ENCODE results near the gene MTX1. TPM values are rescaled to one million over a fixed set of nuclear protein-coding genes. Genes with fewer than 3 reads are reported as not detected.
"Not testable (repeated sequence)": the region's sequence is repeated elsewhere in the genome, so short reads cannot be mapped to it uniquely, and the experiment has no call there.

Gene MTX1
- total RNA-seq, 1 donor from 2014 or later, result 26.1 TPM

GRCh38 chr1:155228096-155228427, 19.6 kb downstream of the MTX1 start:
- peaks cover 9% of the 10 kb centered on the region for H3K4me1 Mint-ChIP-seq (ENCODE audit: low read depth, unreplicated experiment)
- no peaks in the 10 kb centered on the region for H3K36me3 Mint-ChIP-seq (ENCODE audit: unreplicated experiment)
- peaks cover 16% of the 10 kb centered on the region for H3K27me3 Mint-ChIP-seq (ENCODE audit: unreplicated experiment)
- H3K9me3 Mint-ChIP-seq (ENCODE audit: unreplicated experiment), result peaks cover 19% of the 10 kb centered on the region
- H3K4me3 Mint-ChIP-seq (ENCODE audit: unreplicated experiment), result peak overlapping the region; percentile 96
- DNase-seq, result no peak
- H3K27ac Mint-ChIP-seq (ENCODE audit: unreplicated experiment), result peak overlapping the region; percentile 99
- no peak for TF ChIP-seq CTCF (IDR thresholded peaks at IDR 0.05; ENCODE audit: partially characterized antibody, unreplicated experiment)

GRCh38 chr1:155231302-155231701, 22.8 kb downstream of the MTX1 start:
- H3K27ac Mint-ChIP-seq (ENCODE audit: unreplicated experiment); H3K4me1 Mint-ChIP-seq (ENCODE audit: low read depth, unreplicated experiment); DNase-seq; H3K36me3 Mint-ChIP-seq (ENCODE audit: unreplicated experiment): not testable (repeated sequence)
- peaks cover 15% of the 10 kb centered on the region for H3K9me3 Mint-ChIP-seq (ENCODE audit: unreplicated experiment)
- H3K27me3 Mint-ChIP-seq (ENCODE audit: unreplicated experiment), result peaks cover 13% of the 10 kb centered on the region
- peak overlapping the region; percentile 42 for H3K4me3 Mint-ChIP-seq (ENCODE audit: unreplicated experiment)

GRCh38 chr1:155232001-155232978, 23.8 kb downstream of the MTX1 start:
- H3K36me3 Mint-ChIP-seq (ENCODE audit: unreplicated experiment); H3K4me3 Mint-ChIP-seq (ENCODE audit: unreplicated experiment); DNase-seq: not testable (repeated sequence)

GRCh38 chr1:155233502-155233901, 25.0 kb downstream of the MTX1 start:
- H3K4me3 Mint-ChIP-seq (ENCODE audit: unreplicated experiment); DNase-seq; H3K9me3 Mint-ChIP-seq (ENCODE audit: unreplicated experiment); H3K4me1 Mint-ChIP-seq (ENCODE audit: low read depth, unreplicated experiment); H3K27ac Mint-ChIP-seq (ENCODE audit: unreplicated experiment); H3K36me3 Mint-ChIP-seq (ENCODE audit: unreplicated experiment): not testable (repeated sequence)
- H3K27me3 Mint-ChIP-seq (ENCODE audit: unreplicated experiment), result peaks cover 12% of the 10 kb centered on the region

More at GRCh38 chr1:155232001-155232978, 23.8 kb downstream of the MTX1 start:
- Mint-ChIP-seq H3K27me3 (ENCODE audit: unreplicated experiment) (peaks cover 13% of the 10 kb centered on the region), H3K27ac (ENCODE audit: unreplicated experiment) (peak overlapping the region; percentile 8)
- H3K4me1 Mint-ChIP-seq (ENCODE audit: low read depth, unreplicated experiment); H3K9me3 Mint-ChIP-seq (ENCODE audit: unreplicated experiment): not testable (repeated sequence)

- not testable (repeated sequence) for H3K27me3 Mint-ChIP-seq (ENCODE audit: unreplicated experiment); H3K4me1 Mint-ChIP-seq (ENCODE audit: low read depth, unreplicated experiment); DNase-seq; H3K9me3 Mint-ChIP-seq (ENCODE audit: unreplicated experiment); H3K36me3 Mint-ChIP-seq (ENCODE audit: unreplicated experiment); H3K27ac Mint-ChIP-seq (ENCODE audit: unreplicated experiment); H3K4me3 Mint-ChIP-seq (ENCODE audit: unreplicated experiment)
Measured at GRCh38 chr1:155235375-155235774, 26.9 kb downstream of the MTX1 start.

- H3K36me3 Mint-ChIP-seq (ENCODE audit: unreplicated experiment), result no peaks in the 10 kb centered on the region
- no peaks in the 10 kb centered on the region for H3K9me3 Mint-ChIP-seq (ENCODE audit: unreplicated experiment)
- H3K4me1 Mint-ChIP-seq (ENCODE audit: low read depth, unreplicated experiment), result peaks cover 4% of the 10 kb centered on the region
- DNase-seq, result no peak
- no peak for TF ChIP-seq CTCF (IDR thresholded peaks at IDR 0.05; ENCODE audit: partially characterized antibody, unreplicated experiment)
- H3K27me3 Mint-ChIP-seq (ENCODE audit: unreplicated experiment), result no peaks in the 10 kb centered on the region
- no peak overlapping the region for H3K4me3 Mint-ChIP-seq (ENCODE audit: unreplicated experiment)
- H3K27ac Mint-ChIP-seq (ENCODE audit: unreplicated experiment), result no peak overlapping the region
Measured at GRCh38 chr1:155236451-155236850, 28.0 kb downstream of the MTX1 start.

GRCh38 chr1:155241069-155241679, 32.7 kb downstream of the MTX1 start:
- H3K4me1 Mint-ChIP-seq (ENCODE audit: low read depth, unreplicated experiment), result peaks cover 14% of the 10 kb centered on the region
- DNase-seq, result peak; percentile 59
- peaks cover 11% of the 10 kb centered on the region for H3K9me3 Mint-ChIP-seq (ENCODE audit: unreplicated experiment)
- peak overlapping the region; percentile 81 for H3K27ac Mint-ChIP-seq (ENCODE audit: unreplicated experiment)
- peaks cover 11% of the 10 kb centered on the region for H3K27me3 Mint-ChIP-seq (ENCODE audit: unreplicated experiment)
- peak overlapping the region; percentile 86 for H3K4me3 Mint-ChIP-seq (ENCODE audit: unreplicated experiment)
- TF ChIP-seq CTCF (IDR thresholded peaks at IDR 0.05; ENCODE audit: partially characterized antibody, unreplicated experiment), result no peak
- H3K36me3 Mint-ChIP-seq (ENCODE audit: unreplicated experiment), result peaks cover 3% of the 10 kb centered on the region
